PC-3 (cell line): ENCODE data around the gene TTLL7. TPM values are rescaled to one million over a fixed set of nuclear protein-coding genes. Genes with fewer than 3 reads are reported as not detected.

Experiments
- ATAC-seq: fragments of 200-7000 bp; cut with Tn5 transposase; 2 replicates; pipeline ENCODE4 v1.9.1; 2020; ENCODE audit warnings: mild to moderate bottlenecking, moderate library complexity
- BruUV-seq: library from RNA; stranded (reverse); fragments of 400-500 nt; replicated peaks from 2 replicates; lab custom pipeline; 2021; lab: Mats Ljungman, UMichigan
- CTCF ChIA-PET: fragments of 300-600 bp; sonication (Branson Sonifier 250); formaldehyde crosslinking; loops from one replicate; lab custom pipeline; 2022; ENCODE audit warnings: antibody characterized with exemption; lab: Charles Lee
- POLR2A ChIA-PET: fragments of 300-600 bp; sonication (Branson Sonifier 250); formaldehyde crosslinking; loops from one replicate; lab custom pipeline; 2022; ENCODE audit warnings: antibody characterized with exemption; ENCODE audit not compliant: unreplicated experiment; lab: Charles Lee
- DNase-seq: peaks from one replicate; pipeline ENCODE4 v3.0.0-alpha.2; 2015
- H2AFZ ChIP-seq: fragments of 300-600 bp; sonication (generic); 2 replicates; pipeline ENCODE4 v1.6.0; 2016; ENCODE audit warnings: antibody characterized with exemption, low read length
- H3F3A ChIP-seq: fragments of 300-600 bp; sonication (generic); one replicate; pipeline ENCODE4 v1.6.0; 2017; ENCODE audit warnings: antibody characterized with exemption, low read length, control low read depth, mild to moderate bottlenecking; ENCODE audit not compliant: unreplicated experiment
- H3K27ac ChIP-seq: fragments of 300-600 bp; sonication (generic); 2 replicates; pipeline ENCODE4 v1.5.1; 2016; ENCODE audit warnings: mild to moderate bottlenecking, low read length
- H3K27me3 ChIP-seq: fragments of 300-600 bp; sonication (generic); 2 replicates; pipeline ENCODE4 v1.6.1; 2016; ENCODE audit warnings: low read length, mixed read lengths
- H3K36me3 ChIP-seq: fragments of 300-600 bp; sonication (generic); 2 replicates; pipeline ENCODE4 v1.6.1; 2016; ENCODE audit warnings: low read depth, mixed run types, low read length, mixed read lengths
- H3K4me1 ChIP-seq: fragments of 300-600 bp; sonication (generic); 2 replicates; pipeline ENCODE4 v1.5.1; 2016; ENCODE audit warnings: low read length; ENCODE audit not compliant: insufficient read depth
- H3K4me2 ChIP-seq: fragments of 300-600 bp; sonication (generic); 2 replicates; pipeline ENCODE4 v1.6.0; 2016; ENCODE audit warnings: low read length
- H3K4me3 ChIP-seq: fragments of 300-600 bp; sonication (generic); 2 replicates; pipeline ENCODE4 v1.5.1; 2016; ENCODE audit warnings: mild to moderate bottlenecking, low read length, mixed read lengths
- H3K79me2 ChIP-seq: fragments of 300-600 bp; sonication (generic); 2 replicates; pipeline ENCODE4 v1.6.1; 2017; ENCODE audit warnings: low read length, mixed read lengths
- H3K9ac ChIP-seq: fragments of 300-600 bp; sonication (generic); 2 replicates; pipeline ENCODE4 v1.6.0; 2016; ENCODE audit warnings: mild to moderate bottlenecking, low read length
- H3K9me2 ChIP-seq: fragments of 300-600 bp; sonication (generic); replicated peaks from 2 replicates; pipeline ENCODE4 v1.6.1; 2016; ENCODE audit warnings: mixed run types, low read length, mixed read lengths
- H3K9me3 ChIP-seq: fragments of 300-600 bp; sonication (generic); 2 replicates; pipeline ENCODE4 v1.6.1; 2016; ENCODE audit warnings: low read length, mixed read lengths
- H4K20me1 ChIP-seq: fragments of 300-600 bp; sonication (generic); 2 replicates; pipeline ENCODE4 v1.6.1; 2016; ENCODE audit warnings: low read length, mixed read lengths
- EZH2 ChIP-seq: fragments of 300-600 bp; sonication (generic); IDR thresholded peaks from one replicate; pipeline ENCODE4 v1.6.1; 2017; ENCODE audit warnings: antibody characterized with exemption, mild to moderate bottlenecking, low read length; ENCODE audit not compliant: unreplicated experiment
- EZH2phosphoT487 ChIP-seq: fragments of 300-600 bp; sonication (generic); IDR thresholded peaks from 2 replicates; pipeline ENCODE4 v1.6.1; 2018; ENCODE audit warnings: mild to moderate bottlenecking, antibody characterized with exemption, low read length, borderline replicate concordance
- intact Hi-C: fragments of 100-400 bp; cut with micrococcal nuclease; formaldehyde crosslinking; loops from 2 replicates; pipeline ENCODE4 v1.9.0; 2023
- total RNA-seq: library from RNA; depleted of rRNA; stranded (reverse); fragments of >200 nt; gene quantifications from 2 replicates; pipeline ENCODE4 v1.2.3, GENCODE V29; 2014
- TF ChIP-seq, protein P1 (sequence below): fragments of 300-600 bp; sonication (generic); conservative IDR thresholded peaks from 2 replicates; pipeline ENCODE4 v1.5.1; 2017; ENCODE audit warnings: antibody characterized with exemption, low read depth, mild to moderate bottlenecking, low read length

TTLL7 gene
- total RNA-seq, 1 experiment from 2014 or later: 3.8 TPM

DNA sequence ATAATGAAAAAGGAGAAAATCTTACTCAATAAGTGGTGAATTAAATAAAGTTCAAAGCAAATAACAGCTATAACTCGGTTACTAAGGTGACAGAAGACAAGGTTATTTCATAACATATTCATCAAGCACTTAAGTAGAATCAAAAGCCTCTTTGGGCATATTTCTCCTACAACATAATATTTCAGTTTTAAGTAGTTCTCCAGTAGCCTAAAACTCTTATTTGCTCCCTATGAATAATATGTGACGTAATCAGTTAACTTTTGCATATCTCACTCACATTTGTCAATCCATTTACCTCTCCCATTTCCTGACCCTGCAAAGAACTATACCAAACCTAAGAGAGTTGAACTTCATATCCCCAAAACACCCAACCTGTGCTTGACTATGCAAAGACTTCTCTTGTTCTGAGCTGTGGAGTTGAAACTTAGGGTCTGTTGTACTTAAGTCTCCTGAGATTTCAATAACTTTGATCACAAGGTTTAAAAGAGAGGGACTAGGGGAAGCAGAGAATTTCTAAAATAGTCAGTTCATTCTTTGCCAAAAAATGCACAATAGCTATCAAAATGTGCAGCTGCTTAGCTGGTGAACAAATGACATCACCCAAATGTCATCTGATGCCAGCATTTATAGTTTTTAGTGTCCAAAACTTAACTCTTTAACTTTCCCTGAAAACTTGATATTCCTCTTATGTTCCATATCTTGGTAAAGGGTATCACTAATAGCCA is 37.2 kb downstream of the TTLL7 start:
- TF ChIP-seq, protein P1, sequence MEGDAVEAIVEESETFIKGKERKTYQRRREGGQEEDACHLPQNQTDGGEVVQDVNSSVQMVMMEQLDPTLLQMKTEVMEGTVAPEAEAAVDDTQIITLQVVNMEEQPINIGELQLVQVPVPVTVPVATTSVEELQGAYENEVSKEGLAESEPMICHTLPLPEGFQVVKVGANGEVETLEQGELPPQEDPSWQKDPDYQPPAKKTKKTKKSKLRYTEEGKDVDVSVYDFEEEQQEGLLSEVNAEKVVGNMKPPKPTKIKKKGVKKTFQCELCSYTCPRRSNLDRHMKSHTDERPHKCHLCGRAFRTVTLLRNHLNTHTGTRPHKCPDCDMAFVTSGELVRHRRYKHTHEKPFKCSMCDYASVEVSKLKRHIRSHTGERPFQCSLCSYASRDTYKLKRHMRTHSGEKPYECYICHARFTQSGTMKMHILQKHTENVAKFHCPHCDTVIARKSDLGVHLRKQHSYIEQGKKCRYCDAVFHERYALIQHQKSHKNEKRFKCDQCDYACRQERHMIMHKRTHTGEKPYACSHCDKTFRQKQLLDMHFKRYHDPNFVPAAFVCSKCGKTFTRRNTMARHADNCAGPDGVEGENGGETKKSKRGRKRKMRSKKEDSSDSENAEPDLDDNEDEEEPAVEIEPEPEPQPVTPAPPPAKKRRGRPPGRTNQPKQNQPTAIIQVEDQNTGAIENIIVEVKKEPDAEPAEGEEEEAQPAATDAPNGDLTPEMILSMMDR: no peak
- TF ChIP-seq EZH2: no peak
- no peaks in the 10 kb centered on the region for H3K9me2 ChIP-seq
- no peak overlapping the region for H3K9ac ChIP-seq
- H3K4me2 ChIP-seq: no peak overlapping the region
- no peaks in the 10 kb centered on the region for H3K79me2 ChIP-seq
- H2AFZ ChIP-seq: no peak overlapping the region
- no peaks in the 10 kb centered on the region for H3K4me1 ChIP-seq
- H3K4me3 ChIP-seq: no peak overlapping the region
- no peaks in the 10 kb centered on the region for H4K20me1 ChIP-seq
- H3K9me3 ChIP-seq: no peaks in the 10 kb centered on the region
- intact Hi-C loops: no loop called here
- H3K27ac ChIP-seq: no peak overlapping the region
- ChIA-PET CTCF (no interaction called here), POLR2A (no interaction called here)
- H3K36me3 ChIP-seq: no peaks in the 10 kb centered on the region
- ATAC-seq (no peak), DNase-seq (no peak)
- no peaks in the 10 kb centered on the region for H3F3A ChIP-seq
- no peaks in the 10 kb centered on the region for H3K27me3 ChIP-seq
- no TSS peak for BruUV-seq

DNA sequence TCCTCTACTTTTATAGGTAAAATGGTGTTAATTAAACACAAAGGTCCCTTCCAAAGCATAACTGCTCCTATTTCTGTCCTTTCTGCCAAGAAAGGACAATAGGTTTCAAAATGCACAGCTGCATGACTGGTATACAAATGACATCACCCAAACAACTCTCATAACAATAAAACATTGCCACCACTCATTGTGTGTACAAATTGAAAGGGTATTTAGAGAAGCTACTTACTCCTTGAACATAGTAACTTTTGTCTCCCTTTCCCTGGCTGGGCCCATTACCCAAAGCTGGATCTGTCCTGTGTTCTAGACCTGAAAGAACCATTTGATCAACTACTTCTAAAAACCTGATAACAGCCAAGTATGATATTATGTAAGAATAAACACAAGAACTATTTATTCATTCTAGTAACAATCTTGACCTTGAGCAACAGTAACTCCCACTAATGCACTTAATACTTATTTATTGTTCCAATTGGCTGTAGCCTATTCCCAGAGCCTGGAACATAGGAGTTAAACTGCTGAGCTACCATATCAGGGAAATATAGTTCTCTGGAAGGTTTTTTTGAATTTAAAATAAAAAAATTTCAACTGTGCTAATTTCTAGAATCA is 38.2 kb downstream of the TTLL7 start:
- no peaks in the 10 kb centered on the region for H4K20me1 ChIP-seq
- no peaks in the 10 kb centered on the region for H3K4me1 ChIP-seq
- no peak overlapping the region for H2AFZ ChIP-seq
- ChIA-PET CTCF (interaction anchor here (0.6 to 0.7 kb wide), 2 partner anchors 644 to 1171 kb away, joined by 3 read pairs; no protein-coding TSS in a partner anchor), POLR2A (no interaction called here)
- BruUV-seq: no TSS peak
- no peak for DNase-seq
- no peak overlapping the region for H3K27ac ChIP-seq
- H3K36me3 ChIP-seq: no peaks in the 10 kb centered on the region
- intact Hi-C loops: no loop called here
- H3F3A ChIP-seq: no peaks in the 10 kb centered on the region
- no peak for ATAC-seq
- no peak overlapping the region for H3K4me2 ChIP-seq
- TF ChIP-seq EZH2phosphoT487 (no peak), EZH2 (no peak)
- TF ChIP-seq, protein P1: no peak
- no peaks in the 10 kb centered on the region for H3K79me2 ChIP-seq
- no peak overlapping the region for H3K4me3 ChIP-seq
- H3K9ac ChIP-seq: no peak overlapping the region
- no peaks in the 10 kb centered on the region for H3K9me2 ChIP-seq
- no peaks in the 10 kb centered on the region for H3K27me3 ChIP-seq
- no peaks in the 10 kb centered on the region for H3K9me3 ChIP-seq

DNA sequence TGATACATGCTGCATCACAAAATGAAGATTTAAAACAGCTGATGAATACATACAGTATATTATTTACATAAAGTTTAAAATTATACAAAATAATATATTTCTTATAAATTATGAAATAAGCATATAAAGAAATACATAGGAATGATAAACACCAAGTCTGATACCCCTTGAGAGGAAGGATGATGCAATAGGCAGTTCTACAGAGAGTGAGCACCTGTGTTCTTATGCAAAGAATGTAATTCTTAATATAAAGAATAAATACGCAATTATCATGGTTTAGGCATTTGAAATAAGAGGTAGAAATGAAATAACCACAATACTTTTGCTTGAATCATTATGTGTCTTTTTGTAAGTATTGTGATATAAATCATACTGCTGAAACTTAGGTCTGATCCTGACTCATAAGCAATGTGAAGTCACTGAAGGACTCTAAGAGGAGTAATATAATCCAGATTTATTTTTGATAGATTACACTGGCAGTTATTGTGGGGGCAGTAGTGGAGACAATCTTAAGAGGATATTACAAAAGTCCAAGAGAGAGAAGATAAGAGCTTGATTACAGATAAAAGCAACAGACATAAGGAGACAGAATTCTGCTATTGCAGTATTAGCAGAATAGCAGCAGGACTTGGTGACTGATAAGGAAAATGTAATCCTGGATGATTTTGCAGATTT is 39.0 kb downstream of the TTLL7 start:
- no peaks in the 10 kb centered on the region for H3K4me1 ChIP-seq
- H3K9me2 ChIP-seq: no peaks in the 10 kb centered on the region
- no TSS peak for BruUV-seq
- no peaks in the 10 kb centered on the region for H3K9me3 ChIP-seq
- H3F3A ChIP-seq: no peaks in the 10 kb centered on the region
- no peaks in the 10 kb centered on the region for H3K79me2 ChIP-seq
- ATAC-seq: no peak
- POLR2A ChIA-PET: no interaction called here
- H3K36me3 ChIP-seq: no peaks in the 10 kb centered on the region
- H3K4me3 ChIP-seq: no peak overlapping the region
- no peak overlapping the region for H3K27ac ChIP-seq
- H2AFZ ChIP-seq: no peak overlapping the region
- H3K4me2 ChIP-seq: no peak overlapping the region
- intact Hi-C loops: no loop called here
- DNase-seq: no peak
- TF ChIP-seq EZH2phosphoT487 (no peak), EZH2 (no peak)
- TF ChIP-seq, protein P1: no peak
- no peak overlapping the region for H3K9ac ChIP-seq
- no peaks in the 10 kb centered on the region for H3K27me3 ChIP-seq
- CTCF ChIA-PET: interaction anchor here (0.6 kb wide), 1 partner anchor 644 kb away, joined by 3 read pairs; no protein-coding TSS in a partner anchor
- no peaks in the 10 kb centered on the region for H4K20me1 ChIP-seq
